HG02938 (cell line): ENCODE measurements around the gene U2AF1L4.
"Not testable (repeated sequence)": the region's sequence is repeated elsewhere in the genome, so short reads cannot be mapped to it uniquely, and the experiment has no call there.

Experiments used
- ATAC-seq: cut with Tn5 transposase; IDR thresholded peaks from one replicate; pipeline ENCODE4 v1.9.1; 2021; ENCODE audit warnings: mild to moderate bottlenecking, moderate library complexity; ENCODE audit not compliant: unreplicated experiment

Gene U2AF1L4

GRCh38 chr19:35781650-35782049 is 36.4 kb upstream of the U2AF1L4 start:
- ATAC-seq, result no peak

GRCh38 chr19:35780717-35781116 is 35.5 kb upstream of the U2AF1L4 start:
- ATAC-seq, result no peak

- no peak for ATAC-seq
Measured at GRCh38 chr19:35780058-35780457, 34.8 kb upstream of the U2AF1L4 start.

GRCh38 chr19:35779033-35779432 is 33.8 kb upstream of the U2AF1L4 start:
- ATAC-seq, result no peak

GRCh38 chr19:35777961-35778360 is 32.7 kb upstream of the U2AF1L4 start:
- no peak for ATAC-seq

- no peak for ATAC-seq
Measured at GRCh38 chr19:35777086-35777841, 32.0 kb upstream of the U2AF1L4 start.

GRCh38 chr19:35776102-35776788 is 31.0 kb upstream of the U2AF1L4 start:
- ATAC-seq, result no peak

- ATAC-seq, result peak; percentile 90
Measured at GRCh38 chr19:35775298-35776101, 30.3 kb upstream of the U2AF1L4 start, which contains the start of gene ARHGAP33. TSS of gene ARHGAP33 (plus strand) at chr19:35775564. CDS start at chr19:35775659, 95 bp downstream.

GRCh38 chr19:35775046-35775297 is 29.8 kb upstream of the U2AF1L4 start:
- no peak for ATAC-seq

- no peak for ATAC-seq
Measured at GRCh38 chr19:35774274-35775045, 29.2 kb upstream of the U2AF1L4 start.

GRCh38 chr19:35773020-35773806 is 28.0 kb upstream of the U2AF1L4 start:
- ATAC-seq, result no peak

GRCh38 chr19:35772362-35772761 is 27.1 kb upstream of the U2AF1L4 start:
- not testable (repeated sequence) for ATAC-seq

GRCh38 chr19:35768082-35768421 is 22.8 kb upstream of the U2AF1L4 start:
- no peak for ATAC-seq

- ATAC-seq, result no peak
Measured at GRCh38 chr19:35767288-35768081, 22.3 kb upstream of the U2AF1L4 start.

- no peak for ATAC-seq
Measured at GRCh38 chr19:35766571-35767104, 21.4 kb upstream of the U2AF1L4 start.

- ATAC-seq, result no peak
Measured at GRCh38 chr19:35764432-35765315, 19.5 kb upstream of the U2AF1L4 start.

- ATAC-seq, result no peak
Measured at GRCh38 chr19:35760711-35761349, 15.6 kb upstream of the U2AF1L4 start.

GRCh38 chr19:35759697-35760096 is 14.5 kb upstream of the U2AF1L4 start:
- no peak for ATAC-seq
